H1 (cell line): ENCODE data around the gene PRKN. TPM values are rescaled to one million over a fixed set of nuclear protein-coding genes. Genes with fewer than 3 reads are reported as not detected.

Experiments used
- CTCF ChIA-PET: fragments of 300-600 bp; sonication (Branson Sonifier 250); formaldehyde crosslinking; loops from one replicate; lab custom pipeline; 2021; ENCODE audit not compliant: partially characterized antibody; lab: Charles Lee
- POLR2A ChIA-PET: fragments of 300-600 bp; sonication (Branson Sonifier 250); formaldehyde crosslinking; loops from one replicate; lab custom pipeline; 2021; ENCODE audit warnings: inconsistent platforms; ENCODE audit not compliant: partially characterized antibody; lab: Charles Lee
- DNase-seq, 2 experiments: peaks; one replicate each; pipeline versions ENCODE4 v3.0.0 to v3.0.0-alpha.2; 2010 to 2022; ENCODE audit warnings: low spot score in 2 of 2, low read depth in 1 of 2, mixed read lengths in 1 of 2
- FAIRE-seq: peaks from 2 replicates; lab custom pipeline; 2011; peaks lifted over from hg19 to GRCh38; lab: Jason Lieb, UNC
- H2AFZ ChIP-seq: 2 replicates; pipeline ENCODE4 v1.8.1; 2012; ENCODE audit warnings: low read length, inconsistent platforms
- H2AK5ac ChIP-seq: 2 replicates; pipeline ENCODE4 v1.6.1; 2013; ENCODE audit warnings: low read depth, low read length
- H2BK120ac ChIP-seq: replicated peaks from 2 replicates; pipeline ENCODE3; 2013; ENCODE audit warnings: low read depth, low read length, inconsistent platforms
- H2BK12ac ChIP-seq: 2 replicates; pipeline ENCODE4 v1.6.1; 2013; ENCODE audit warnings: low read depth, low read length
- H2BK15ac ChIP-seq: 2 replicates; pipeline ENCODE4 v1.6.1; 2013; ENCODE audit warnings: low read length
- H2BK20ac ChIP-seq: 2 replicates; pipeline ENCODE4 v1.6.1; 2013; ENCODE audit warnings: low read length
- H2BK5ac ChIP-seq: 2 replicates; pipeline ENCODE4 v1.6.1; 2013; ENCODE audit warnings: low read depth, low read length
- H3K14ac ChIP-seq: 2 replicates; pipeline ENCODE4 v1.6.1; 2013; ENCODE audit warnings: inconsistent platforms; ENCODE audit not compliant: insufficient read length
- H3K18ac ChIP-seq: 2 replicates; pipeline ENCODE4 v1.6.1; 2013; ENCODE audit warnings: low read length; ENCODE audit errors: extremely low read depth
- H3K23ac ChIP-seq: 2 replicates; pipeline ENCODE4 v1.6.1; 2013; ENCODE audit warnings: inconsistent platforms; ENCODE audit not compliant: insufficient read length
- H3K23me2 ChIP-seq: 2 replicates; pipeline ENCODE4 v1.6.1; 2013; ENCODE audit warnings: low read depth, low read length
- H3K27ac ChIP-seq: 2 replicates; pipeline ENCODE4 v1.6.1; 2011; ENCODE audit warnings: low read depth, low read length, inconsistent platforms
- H3K27me3 ChIP-seq, 4 experiments: replicated peaks in 1 of 4; 1 replicate in 1 of 4; 2 replicates in 3 of 4; pipeline versions ENCODE4 v1.6.1 to v1.8.1; 2011 to 2013; ENCODE audit warnings: low read length in 3 of 4, mild to moderate bottlenecking in 3 of 4, inconsistent platforms in 2 of 4, mixed read lengths in 2 of 4, moderate library complexity in 1 of 4; ENCODE audit not compliant: control insufficient read depth in 3 of 4, insufficient read depth in 3 of 4; ENCODE audit errors: extremely low read depth in 1 of 4
- H3K36me3 ChIP-seq, 4 experiments: 2 replicates each; pipeline versions ENCODE4 v1.6.1 to v1.8.1; 2011 to 2013; ENCODE audit warnings: mild to moderate bottlenecking in 4 of 4, low read length in 3 of 4, moderate library complexity in 2 of 4, control low read depth in 1 of 4, inconsistent platforms in 1 of 4; ENCODE audit not compliant: insufficient read depth in 4 of 4, control insufficient read depth in 2 of 4
- H3K4ac ChIP-seq: replicated peaks from 2 replicates; pipeline ENCODE3; 2013; ENCODE audit warnings: low read length, low read depth, mixed read lengths, inconsistent platforms; ENCODE audit not compliant: insufficient read length
- H3K4me1 ChIP-seq, 4 experiments: replicated peaks in 1 of 4; 1 replicate in 1 of 4; 2 replicates in 3 of 4; pipeline versions ENCODE4 v1.6.1 to v1.8.1; 2011 to 2013; ENCODE audit warnings: low read length in 3 of 4, inconsistent platforms in 2 of 4, mixed read lengths in 1 of 4; ENCODE audit not compliant: insufficient read depth in 4 of 4, control insufficient read depth in 3 of 4
- H3K4me2 ChIP-seq, 2 experiments: 2 replicates each; pipeline versions ENCODE4 v1.6.1 to v1.8.1; 2011 to 2013; ENCODE audit warnings: low read depth in 2 of 2, low read length in 2 of 2, control low read depth in 1 of 2, inconsistent platforms in 1 of 2, mild to moderate bottlenecking in 1 of 2; ENCODE audit not compliant: insufficient read depth in 1 of 2
- H3K4me3 ChIP-seq, 4 experiments: fragments of 200-600, 300-600 bp in 1 of 4; sonication (generic), shearing (Covaris generic), sonication (Bioruptor Twin) in 1 of 4; 2 replicates each; pipeline versions ENCODE4 v1.5.1 to v1.8.1; 2011 to 2016; ENCODE audit warnings: low read length in 4 of 4, low read depth in 3 of 4, control low read depth in 2 of 4, inconsistent platforms in 2 of 4, mild to moderate bottlenecking in 2 of 4, mixed read lengths in 1 of 4, moderate library complexity in 1 of 4; ENCODE audit not compliant: insufficient read depth in 2 of 4; ENCODE audit errors: extremely low read depth in 1 of 4
- H3K56ac ChIP-seq: replicated peaks from 2 replicates; pipeline ENCODE3; 2013; ENCODE audit warnings: low read depth, mild to moderate bottlenecking, mixed read lengths, low read length, inconsistent platforms; ENCODE audit not compliant: insufficient read length
- H3K79me1 ChIP-seq: 2 replicates; pipeline ENCODE4 v1.6.1; 2013; ENCODE audit warnings: low read depth, low read length, control low read depth
- H3K79me2 ChIP-seq, 2 experiments: 2 replicates each; pipeline versions ENCODE4 v1.6.1 to v1.8.1; 2012 to 2013; ENCODE audit warnings: low read length in 2 of 2, mild to moderate bottlenecking in 2 of 2, inconsistent platforms in 1 of 2; ENCODE audit not compliant: insufficient read depth in 2 of 2, control insufficient read depth in 1 of 2
- H3K9ac ChIP-seq, 4 experiments: replicated peaks in 1 of 4; 1 replicate in 1 of 4; 2 replicates in 3 of 4; pipeline versions ENCODE4 v1.6.1 to v1.8.1; 2011 to 2013; ENCODE audit warnings: low read depth in 3 of 4, low read length in 3 of 4, control low read depth in 2 of 4, mild to moderate bottlenecking in 2 of 4, moderate library complexity in 2 of 4, inconsistent platforms in 1 of 4; ENCODE audit errors: extremely low read depth in 1 of 4
- H3K9me3 ChIP-seq, 2 experiments: 2 replicates each; pipeline versions ENCODE4 v1.6.1 to v1.8.1; 2012 to 2013; ENCODE audit warnings: mild to moderate bottlenecking in 2 of 2, moderate library complexity in 2 of 2, control low read depth in 1 of 2, inconsistent platforms in 1 of 2, low read depth in 1 of 2, low read length in 1 of 2, mixed read lengths in 1 of 2; ENCODE audit not compliant: insufficient read depth in 2 of 2
- H4K20me1 ChIP-seq, 2 experiments: replicated peaks in 1 of 2; 2 replicates each; pipeline versions ENCODE3 to v1.8.1; 2011 to 2013; ENCODE audit warnings: inconsistent platforms in 2 of 2, low read length in 2 of 2, mild to moderate bottlenecking in 1 of 2; ENCODE audit not compliant: insufficient read depth in 2 of 2, control insufficient read depth in 1 of 2
- H4K5ac ChIP-seq: 2 replicates; pipeline ENCODE4 v1.6.1; 2013; ENCODE audit warnings: low read length, low read depth, mixed read lengths, inconsistent platforms; ENCODE audit not compliant: insufficient read length
- H4K8ac ChIP-seq: 2 replicates; pipeline ENCODE4 v1.8.0; 2013; ENCODE audit warnings: mild to moderate bottlenecking, moderate library complexity, low read length, inconsistent platforms; ENCODE audit not compliant: insufficient read depth; ENCODE audit errors: extremely low read depth
- H4K91ac ChIP-seq: replicated peaks from 2 replicates; pipeline ENCODE3; 2013; ENCODE audit warnings: low read length, mixed read lengths, inconsistent platforms; ENCODE audit not compliant: insufficient read length
- ASH2L ChIP-seq: fragments of 200-600, 300-600 bp; sonication (generic); IDR thresholded peaks from one replicate; pipeline ENCODE4 v1.7.1; 2017; ENCODE audit warnings: low read length
- ATF3 ChIP-seq: IDR thresholded peaks from 2 replicates; pipeline ENCODE4 v1.6.1; 2011; ENCODE audit warnings: low read depth, mild to moderate bottlenecking, low read length; ENCODE audit not compliant: insufficient read depth
- BRCA1 ChIP-seq: IDR thresholded peaks from 2 replicates; pipeline ENCODE4 v1.6.1; 2012; ENCODE audit warnings: low read depth, low read length, improper control_type of control experiment
- CBX5 ChIP-seq: fragments of 300-800, 300-1000 bp; sonication (generic); IDR thresholded peaks from 2 replicates; pipeline ENCODE4 v1.7.1; 2016; ENCODE audit warnings: antibody characterized with exemption, low read length, low read depth
- CBX8 ChIP-seq: fragments of 300-800, 300-1000 bp; sonication (generic); IDR thresholded peaks from 2 replicates; pipeline ENCODE4 v1.7.1; 2016; ENCODE audit warnings: low read depth, low read length, borderline replicate concordance
- CHD2 ChIP-seq: IDR thresholded peaks from 2 replicates; pipeline ENCODE4 v1.6.1; 2012; ENCODE audit warnings: low read length, improper control_type of control experiment
- CTBP2 ChIP-seq: IDR thresholded peaks from 2 replicates; pipeline ENCODE4 v1.7.0; 2011; ENCODE audit warnings: borderline replicate concordance, mild to moderate bottlenecking, moderate library complexity, mixed read lengths, low read length; ENCODE audit not compliant: insufficient read depth, insufficient read length
- GABPA ChIP-seq: IDR thresholded peaks from 2 replicates; pipeline ENCODE4 v1.6.1; 2011; ENCODE audit warnings: mild to moderate bottlenecking, low read length, moderate library complexity, borderline replicate concordance; ENCODE audit not compliant: insufficient read depth
- HDAC2 ChIP-seq, 2 experiments: fragments of 300-600 bp in 1 of 2; sonication (generic) in 1 of 2; IDR thresholded peaks; 2 replicates each; pipeline ENCODE4 v1.6.1; 2011 to 2012; ENCODE audit warnings: low read depth in 2 of 2, low read length in 2 of 2, mild to moderate bottlenecking in 2 of 2, moderate library complexity in 2 of 2, borderline replicate concordance in 1 of 2, inconsistent platforms in 1 of 2
- RAD21 ChIP-seq, 2 experiments: IDR thresholded peaks in 1 of 2; conservative IDR thresholded peaks in 1 of 2; 2 replicates each; pipeline ENCODE4 v1.6.1; 2011; ENCODE audit warnings: low read depth in 2 of 2, low read length in 2 of 2, improper control_type of control experiment in 1 of 2, inconsistent platforms in 1 of 2, mild to moderate bottlenecking in 1 of 2, moderate library complexity in 1 of 2
- SAP30 ChIP-seq: fragments of 300-600 bp; sonication (generic); IDR thresholded peaks from 2 replicates; pipeline ENCODE4 v1.7.1; 2012; ENCODE audit warnings: low read length, moderate library complexity, mild to moderate bottlenecking, inconsistent platforms; ENCODE audit not compliant: insufficient read depth, insufficient replicate concordance
- SP2 ChIP-seq: IDR thresholded peaks from 2 replicates; pipeline ENCODE4 v1.6.1; 2012; ENCODE audit warnings: mild to moderate bottlenecking, low read length, inconsistent platforms
- WGBS, 2 experiments: shearing (Covaris generic) in 1 of 2; methylation state at CpG; one replicate each; pipeline versions ENCODE4 v1.1.6 to v1.1.7; 2013 to 2015; ENCODE audit warnings: low lambda C conversion rate in 2 of 2, mixed read lengths in 2 of 2, inconsistent platforms in 1 of 2, low coverage in 1 of 2, missing lambda C conversion rate in 1 of 2; ENCODE audit not compliant: insufficient replicate concordance in 2 of 2, insufficient coverage in 1 of 2, insufficient read length in 1 of 2; ENCODE audit errors: extremely low coverage in 1 of 2, missing lambda C conversion rate in 1 of 2; 5-methylcytosine and 5-hydroxymethylcytosine counted together
- polyA plus RNA-seq, 7 experiments: library from polyadenylated mRNA; depleted of rRNA in 3 of 7; stranded (reverse) in 5 of 7; unstranded in 2 of 7; fragments of >200 nt in 5 of 7; fragments of 200-250 nt in 2 of 7; gene quantifications; 1 replicate in 5 of 7; 2 replicates in 1 of 7; 4 replicates in 1 of 7; pipeline versions ENCODE4 v1.2.1 to v1.2.3, GENCODE V29; 2011 to 2013; ENCODE audit warnings: missing spikeins in 2 of 7, mixed read lengths in 2 of 7
- total RNA-seq: library from RNA; stranded (reverse); fragmentation: NEBNext Ultra II Directional; extraction: Animal tissue kit (Norgen Biotek cat#: 25700); gene quantifications from 2 replicates; pipeline ENCODE4 v1.2.1, GENCODE V29; 2021
- TF ChIP-seq, protein P1 (sequence below): IDR thresholded peaks from 2 replicates; pipeline ENCODE4 v1.6.1; 2012; ENCODE audit warnings: inconsistent platforms

The PRKN gene
- total and polyA plus RNA-seq, 2 of the 8 experiments (the other 6 are each of a cell fraction or from before 2014, with no cell fraction given) = 0.13 to 0.29 TPM

DNA sequence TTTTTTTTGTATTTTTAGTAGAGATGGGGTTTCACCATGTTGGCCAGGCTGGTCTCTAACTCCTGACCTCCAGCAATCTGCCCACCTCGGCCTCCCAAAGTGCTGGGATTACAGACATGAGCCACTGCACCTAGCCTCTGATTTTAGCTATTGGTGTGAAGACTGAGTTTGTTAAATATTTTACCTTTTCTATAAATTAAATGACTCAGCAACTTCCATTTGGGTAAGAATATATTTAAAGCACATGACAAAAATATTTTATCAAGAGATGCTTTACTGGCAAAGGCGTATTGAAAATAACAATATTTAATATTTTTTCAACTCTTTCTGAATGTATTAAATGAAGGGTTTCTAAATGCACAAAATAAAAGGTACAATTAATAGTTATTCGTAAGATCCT, 1295.0 kb downstream of the PRKN start:
- H2BK12ac ChIP-seq = no peak overlapping the region
- peaks cover 4 to 8% of the 10 kb centered on the region in 2 experiments; a peak in 1 of 4 replicates for H3K9me3 ChIP-seq
- no peak for FAIRE-seq
- no peak overlapping the region for H2AFZ ChIP-seq
- H2AK5ac ChIP-seq = no peak overlapping the region
- no peak overlapping the region for H3K4me3 ChIP-seq
- 88% methylated on average over 3 of the region's 3 CpGs; no CpG with 5 or more reads in 1 of the 2 experiments for WGBS, 2 experiments
- no peak overlapping the region for H4K5ac ChIP-seq
- no peak overlapping the region for H3K27ac ChIP-seq
- H3K4ac ChIP-seq = no peak overlapping the region
- H3K23me2 ChIP-seq = no peaks in the 10 kb centered on the region
- H2BK120ac ChIP-seq = no peak overlapping the region
- POLR2A ChIA-PET = no interaction called here
- no peak overlapping the region for H4K91ac ChIP-seq
- H3K14ac ChIP-seq = no peak overlapping the region
- no peak overlapping the region for H3K9ac ChIP-seq
- H3K4me2 ChIP-seq = no peak overlapping the region
- H3K79me2 ChIP-seq = no peaks in the 10 kb centered on the region
- DNase-seq = no peak
- no peak overlapping the region for H2BK15ac ChIP-seq
- CTCF ChIA-PET = interaction anchor here (0.6 to 5.3 kb wide), 2 partner anchors 14 to 384 kb away, joined by 3 to 35 read pairs; no protein-coding TSS in a partner anchor
- no peak overlapping the region for H2BK5ac ChIP-seq
- H4K20me1 ChIP-seq = no peaks in the 10 kb centered on the region
- no peak overlapping the region for H2BK20ac ChIP-seq
- H3K79me1 ChIP-seq = no peaks in the 10 kb centered on the region
- H3K4me1 ChIP-seq = no peaks in the 10 kb centered on the region
- H3K27me3 ChIP-seq = no peaks in the 10 kb centered on the region
- H3K18ac ChIP-seq = no peak overlapping the region
- H3K56ac ChIP-seq = no peak overlapping the region
- no peaks in the 10 kb centered on the region for H3K36me3 ChIP-seq
- H3K23ac ChIP-seq = no peak overlapping the region
- no peak overlapping the region for H4K8ac ChIP-seq
- TF ChIP-seq ATF3 (no peak), CBX5 (no peak), SP2 (no peak), CBX8 (no peak), RAD21 (IDR thresholded peaks at IDR 0.05 in 1 of 2, conservative IDR thresholded peaks at IDR 0.05 in 1 of 2; ENCODE audit: low read depth in 2 of 2, low read length in 2 of 2) (no peak), ASH2L (no peak), CTBP2 (no peak), CHD2 (no peak), GABPA (no peak), BRCA1 (no peak), SAP30 (no peak), HDAC2 (IDR thresholded peaks at IDR 0.05; ENCODE audit: borderline replicate concordance in 1 of 2, low read depth in 2 of 2, low read length in 2 of 2) (no peak)
- TF ChIP-seq, protein P1, sequence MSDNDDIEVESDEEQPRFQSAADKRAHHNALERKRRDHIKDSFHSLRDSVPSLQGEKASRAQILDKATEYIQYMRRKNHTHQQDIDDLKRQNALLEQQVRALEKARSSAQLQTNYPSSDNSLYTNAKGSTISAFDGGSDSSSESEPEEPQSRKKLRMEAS = no peak
